ENCODE results near the gene TRIM6.

GRCh38 chr11:5577101-5577500, 19.3 kb upstream of the TRIM6 start:
- TF ChIP-seq CTCF (IDR thresholded peaks at IDR 0.05) (no peak), POLR2A (IDR thresholded peaks at IDR 0.05) (no peak)
